Measurements from ENCODE around the gene RND3.

Gene RND3

GRCh38 chr2:150520887-150521664, 33.6 kb upstream of the RND3 start:
- Histone ChIP-seq H3K23ac (ENCODE audit: low read length) (no peak overlapping the region), H3K4me3 (ENCODE audit: low read length) (no peak overlapping the region), H3K79me2 (ENCODE audit: control insufficient read depth, insufficient read depth, low read length) (no peaks in the 10 kb centered on the region), H3K36me3 (ENCODE audit: control insufficient read depth, insufficient read depth, low read length) (no peaks in the 10 kb centered on the region), H3K79me1 (ENCODE audit: low read length) (no peaks in the 10 kb centered on the region), H3K27me3 (ENCODE audit: insufficient read depth, low read length, poor library complexity) (no peaks in the 10 kb centered on the region), H3K4me1 (ENCODE audit: control insufficient read depth, low read depth, low read length) (no peaks in the 10 kb centered on the region), H2BK15ac (replicated peaks; ENCODE audit: low read depth) (no peak overlapping the region), H2AK5ac (ENCODE audit: low read length) (no peak overlapping the region), H3K18ac (ENCODE audit: low read length) (no peak overlapping the region), H4K5ac (ENCODE audit: low read length) (no peak overlapping the region), H2BK5ac (ENCODE audit: low read length) (no peak overlapping the region), H3K4me2 (ENCODE audit: low read length) (no peak overlapping the region), H2BK120ac (ENCODE audit: low read depth, low read length) (no peak overlapping the region), H3K56ac (ENCODE audit: low read length) (no peak overlapping the region), H3K9ac (ENCODE audit: low read length) (no peak overlapping the region), H3K4ac (ENCODE audit: low read depth, low read length) (no peak overlapping the region), H3K27ac (ENCODE audit: low read depth, low read length) (no peak overlapping the region), H4K8ac (ENCODE audit: low read depth, low read length) (no peak overlapping the region)
- no CpG with 5 or more reads among the region's 4 CpGs for WGBS (ENCODE audit: extremely low coverage, insufficient coverage, low lambda C conversion rate)
- DNase-seq: no peak

GRCh38 chr2:150520033-150520432, 32.6 kb upstream of the RND3 start:
- Histone ChIP-seq H3K9ac (ENCODE audit: low read length) (no peak overlapping the region), H2BK5ac (ENCODE audit: low read length) (no peak overlapping the region), H4K8ac (ENCODE audit: low read depth, low read length) (no peak overlapping the region), H3K79me2 (ENCODE audit: control insufficient read depth, insufficient read depth, low read length) (no peaks in the 10 kb centered on the region), H3K23ac (ENCODE audit: low read length) (no peak overlapping the region), H3K4me3 (ENCODE audit: low read length) (no peak overlapping the region), H3K4me1 (ENCODE audit: control insufficient read depth, low read depth, low read length) (no peaks in the 10 kb centered on the region), H3K27ac (ENCODE audit: low read depth, low read length) (no peak overlapping the region), H2BK120ac (ENCODE audit: low read depth, low read length) (no peak overlapping the region), H3K4ac (ENCODE audit: low read depth, low read length) (no peak overlapping the region), H3K18ac (ENCODE audit: low read length) (no peak overlapping the region), H3K27me3 (ENCODE audit: insufficient read depth, low read length, poor library complexity) (no peaks in the 10 kb centered on the region), H4K5ac (ENCODE audit: low read length) (no peak overlapping the region), H3K56ac (ENCODE audit: low read length) (no peak overlapping the region), H3K4me2 (ENCODE audit: low read length) (no peak overlapping the region), H2AK5ac (ENCODE audit: low read length) (no peak overlapping the region), H3K79me1 (ENCODE audit: low read length) (no peaks in the 10 kb centered on the region), H2BK15ac (replicated peaks; ENCODE audit: low read depth) (no peak overlapping the region), H3K36me3 (ENCODE audit: control insufficient read depth, insufficient read depth, low read length) (no peaks in the 10 kb centered on the region)
- no peak for DNase-seq
- WGBS (ENCODE audit: extremely low coverage, insufficient coverage, low lambda C conversion rate): no CpG with 5 or more reads among the region's 4 CpGs

- Histone ChIP-seq H3K79me1 (ENCODE audit: low read length) (no peaks in the 10 kb centered on the region), H4K5ac (ENCODE audit: low read length) (no peak overlapping the region), H3K18ac (ENCODE audit: low read length) (no peak overlapping the region), H4K8ac (ENCODE audit: low read depth, low read length) (no peak overlapping the region), H3K23ac (ENCODE audit: low read length) (no peak overlapping the region), H2AK5ac (ENCODE audit: low read length) (no peak overlapping the region), H2BK120ac (ENCODE audit: low read depth, low read length) (no peak overlapping the region), H3K56ac (ENCODE audit: low read length) (no peak overlapping the region), H3K27me3 (ENCODE audit: insufficient read depth, low read length, poor library complexity) (no peaks in the 10 kb centered on the region), H3K27ac (ENCODE audit: low read depth, low read length) (no peak overlapping the region), H3K36me3 (ENCODE audit: control insufficient read depth, insufficient read depth, low read length) (no peaks in the 10 kb centered on the region), H3K4me1 (ENCODE audit: control insufficient read depth, low read depth, low read length) (no peaks in the 10 kb centered on the region), H3K79me2 (ENCODE audit: control insufficient read depth, insufficient read depth, low read length) (no peaks in the 10 kb centered on the region), H3K4me3 (ENCODE audit: low read length) (no peak overlapping the region), H3K9ac (ENCODE audit: low read length) (no peak overlapping the region), H2BK15ac (replicated peaks; ENCODE audit: low read depth) (no peak overlapping the region), H3K4me2 (ENCODE audit: low read length) (no peak overlapping the region), H3K4ac (ENCODE audit: low read depth, low read length) (no peak overlapping the region), H2BK5ac (ENCODE audit: low read length) (no peak overlapping the region)
- no CpG with 5 or more reads among the region's 5 CpGs for WGBS (ENCODE audit: extremely low coverage, insufficient coverage, low lambda C conversion rate)
- no peak for DNase-seq
These were observed 30.6 kb upstream of the RND3 start for GRCh38 chr2:150517951-150518680.

DNA sequence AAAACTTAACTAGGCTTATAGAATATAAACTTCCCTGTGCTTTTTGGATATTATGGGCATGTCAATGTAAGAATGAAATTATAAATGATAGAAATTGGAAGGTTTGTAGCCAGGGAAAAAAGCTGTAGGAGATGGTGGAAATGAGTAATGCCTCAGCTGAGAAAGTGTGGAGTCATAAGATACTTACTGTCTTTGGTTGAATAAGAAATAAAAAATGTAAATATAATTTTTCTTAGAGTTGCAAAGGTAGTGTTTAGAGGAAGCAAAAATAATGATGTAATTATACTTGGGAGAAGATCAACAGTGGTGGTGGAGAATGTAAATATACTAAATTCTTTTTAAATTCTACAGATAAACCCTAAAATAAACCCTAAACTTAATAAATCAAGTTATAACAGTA, 26.2 kb upstream of the RND3 start:
- H3K79me2 ChIP-seq (ENCODE audit: control insufficient read depth, insufficient read depth, low read length): no peaks in the 10 kb centered on the region
- H3K36me3 ChIP-seq (ENCODE audit: control insufficient read depth, insufficient read depth, low read length): no peaks in the 10 kb centered on the region
- H3K4me1 ChIP-seq (ENCODE audit: control insufficient read depth, low read depth, low read length): peaks cover 3% of the 10 kb centered on the region
- H3K27ac ChIP-seq (ENCODE audit: low read depth, low read length): no peak overlapping the region
- no peak overlapping the region for H4K8ac ChIP-seq (ENCODE audit: low read depth, low read length)
- DNase-seq: no peak
- H3K18ac ChIP-seq (ENCODE audit: low read length): no peak overlapping the region
- H3K4me3 ChIP-seq (ENCODE audit: low read length): no peak overlapping the region
- no peak overlapping the region for H4K5ac ChIP-seq (ENCODE audit: low read length)
- no peak overlapping the region for H2BK15ac ChIP-seq (replicated peaks; ENCODE audit: low read depth)
- H3K79me1 ChIP-seq (ENCODE audit: low read length): no peaks in the 10 kb centered on the region
- H2BK120ac ChIP-seq (ENCODE audit: low read depth, low read length): no peak overlapping the region
- H2AK5ac ChIP-seq (ENCODE audit: low read length): no peak overlapping the region
- H3K23ac ChIP-seq (ENCODE audit: low read length): no peak overlapping the region
- H3K4me2 ChIP-seq (ENCODE audit: low read length): no peak overlapping the region
- H3K4ac ChIP-seq (ENCODE audit: low read depth, low read length): no peak overlapping the region
- H2BK5ac ChIP-seq (ENCODE audit: low read length): no peak overlapping the region
- no peak overlapping the region for H3K9ac ChIP-seq (ENCODE audit: low read length)
- H3K56ac ChIP-seq (ENCODE audit: low read length): no peak overlapping the region
- no peaks in the 10 kb centered on the region for H3K27me3 ChIP-seq (ENCODE audit: insufficient read depth, low read length, poor library complexity)

DNA sequence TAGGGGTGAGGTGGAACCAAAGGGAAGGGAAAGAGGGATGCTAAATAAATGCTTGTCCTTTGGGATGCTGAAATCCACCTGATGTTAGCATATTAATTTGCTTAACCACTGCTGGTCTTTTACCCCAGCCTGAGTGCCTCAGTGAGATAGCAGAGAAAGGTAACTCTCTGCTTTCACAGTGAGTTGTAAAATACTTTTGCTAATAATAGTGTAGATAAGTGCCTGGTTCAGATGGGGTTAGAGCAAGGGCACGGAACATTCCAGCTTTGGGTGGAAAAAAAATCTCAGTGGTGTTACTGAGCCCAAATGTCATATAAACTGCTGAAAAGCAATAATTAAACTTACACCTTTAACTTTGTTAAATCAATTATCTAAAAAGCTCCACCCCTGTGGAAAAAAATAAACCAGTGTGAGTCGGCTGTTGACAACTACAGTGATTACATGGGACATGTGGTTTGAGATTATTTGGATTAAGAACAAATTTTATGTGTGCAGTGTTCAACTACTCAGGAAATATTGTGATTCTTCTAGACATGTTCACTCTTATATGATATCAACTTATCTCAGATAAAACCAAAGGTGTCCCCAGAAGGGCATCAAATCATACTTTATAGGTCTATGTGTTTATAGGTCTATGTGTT, 21.1 kb upstream of the RND3 start:
- H3K4me2 ChIP-seq (ENCODE audit: low read length): no peak overlapping the region
- no peak overlapping the region for H3K9ac ChIP-seq (ENCODE audit: low read length)
- no peaks in the 10 kb centered on the region for H3K36me3 ChIP-seq (ENCODE audit: control insufficient read depth, insufficient read depth, low read length)
- H3K18ac ChIP-seq (ENCODE audit: low read length): no peak overlapping the region
- H2BK120ac ChIP-seq (ENCODE audit: low read depth, low read length): no peak overlapping the region
- peak; percentile 22 for DNase-seq
- no peaks in the 10 kb centered on the region for H3K27me3 ChIP-seq (ENCODE audit: insufficient read depth, low read length, poor library complexity)
- H3K27ac ChIP-seq (ENCODE audit: low read depth, low read length): no peak overlapping the region
- no peak overlapping the region for H2AK5ac ChIP-seq (ENCODE audit: low read length)
- H3K79me2 ChIP-seq (ENCODE audit: control insufficient read depth, insufficient read depth, low read length): no peaks in the 10 kb centered on the region
- no peaks in the 10 kb centered on the region for H3K79me1 ChIP-seq (ENCODE audit: low read length)
- H3K56ac ChIP-seq (ENCODE audit: low read length): no peak overlapping the region
- no peak overlapping the region for H3K4ac ChIP-seq (ENCODE audit: low read depth, low read length)
- WGBS (ENCODE audit: extremely low coverage, insufficient coverage, low lambda C conversion rate): no CpG with 5 or more reads among the region's 2 CpGs
- no peak overlapping the region for H2BK15ac ChIP-seq (replicated peaks; ENCODE audit: low read depth)
- no peak overlapping the region for H4K8ac ChIP-seq (ENCODE audit: low read depth, low read length)
- peaks cover 3% of the 10 kb centered on the region for H3K4me1 ChIP-seq (ENCODE audit: control insufficient read depth, low read depth, low read length)
- H2BK5ac ChIP-seq (ENCODE audit: low read length): no peak overlapping the region
- H4K5ac ChIP-seq (ENCODE audit: low read length): no peak overlapping the region
- no peak overlapping the region for H3K4me3 ChIP-seq (ENCODE audit: low read length)
- H3K23ac ChIP-seq (ENCODE audit: low read length): no peak overlapping the region
